B cell (primary cell): ENCODE measurements around the gene PRPS1. TPM values are rescaled to one million over a fixed set of nuclear protein-coding genes. Genes with fewer than 3 reads are reported as not detected.

Source experiments
- ATAC-seq: fragments of 200-7000 bp; cut with Tn5 transposase; one replicate; pipeline ENCODE4 v1.10.0; 2021; ENCODE audit warnings: low read depth, mild to moderate bottlenecking, moderate number of reproducible peaks, moderate library complexity
- CTCF ChIA-PET: fragments of 350-600 bp; sonication (Branson Sonifier 250); formaldehyde crosslinking; loops from one replicate; lab custom pipeline; 2021; ENCODE audit warnings: antibody characterized with exemption, inconsistent platforms; lab: Charles Lee
- POLR2A ChIA-PET: fragments of 350-600 bp; sonication (Branson Sonifier 250); formaldehyde crosslinking; loops from one replicate; lab custom pipeline; 2021; ENCODE audit warnings: antibody characterized with exemption; lab: Charles Lee
- DNase-seq: peaks from one replicate; pipeline ENCODE4 v3.0.0; 2013
- H2AFZ ChIP-seq: 2 replicates; pipeline ENCODE4 v1.6.1; 2012; ENCODE audit warnings: mild to moderate bottlenecking, low read depth, low read length; ENCODE audit not compliant: insufficient read depth, poor library complexity, severe bottlenecking
- H3K27ac ChIP-seq, 2 donors: 1 replicate in 1 of 2; 2 replicates in 1 of 2; pipeline ENCODE4 v1.5.1; 2012 to 2013; ENCODE audit warnings: low read length in 2 of 2, mild to moderate bottlenecking in 2 of 2, moderate library complexity in 1 of 2
- H3K27me3 ChIP-seq, 4 experiments: fragments of 200-600 bp in 1 of 4; sonication (generic) in 1 of 4; replicated peaks in 1 of 4; 1 replicate in 2 of 4; 2 replicates in 2 of 4; pipeline versions ENCODE4 v1.6.1 to v1.7.0; 2013 to 2016; ENCODE audit warnings: low read length in 3 of 4, mild to moderate bottlenecking in 2 of 4, mixed read lengths in 1 of 4, moderate library complexity in 1 of 4; ENCODE audit not compliant: insufficient read depth in 4 of 4, control insufficient read depth in 3 of 4; ENCODE audit errors: control extremely low read depth in 1 of 4
- H3K36me3 ChIP-seq, 2 experiments: replicated peaks in 1 of 2; 1 replicate in 1 of 2; 2 replicates in 1 of 2; pipeline versions ENCODE4 v1.6.1 to v1.7.1; 2013; ENCODE audit warnings: low read length in 1 of 2; ENCODE audit not compliant: insufficient read depth in 2 of 2, control insufficient read depth in 1 of 2; ENCODE audit errors: control extremely low read depth in 1 of 2, extremely low read depth in 1 of 2
- H3K4me1 ChIP-seq, 2 donors: fragments of 200-600 bp in 1 of 2; sonication (generic) in 1 of 2; 1 replicate in 1 of 2; 2 replicates in 1 of 2; pipeline versions ENCODE4 v1.5.1 to v1.6.1; 2013 to 2017; ENCODE audit warnings: low read length in 2 of 2; ENCODE audit not compliant: control insufficient read depth in 2 of 2, insufficient read depth in 2 of 2
- H3K4me2 ChIP-seq: replicated peaks from 2 replicates; pipeline ENCODE3; 2012; ENCODE audit warnings: mild to moderate bottlenecking, low read depth, low read length; ENCODE audit not compliant: poor library complexity, severe bottlenecking
- H3K4me3 ChIP-seq, 5 experiments: fragments of 200-600 bp in 1 of 5; sonication (generic) in 1 of 5; 1 replicate in 3 of 5; 2 replicates in 2 of 5; pipeline versions ENCODE4 v1.5.1 to v1.7.0; 2011 to 2016; ENCODE audit warnings: low read length in 4 of 5, mild to moderate bottlenecking in 4 of 5, low read depth in 2 of 5, control low read depth in 1 of 5, moderate library complexity in 1 of 5; ENCODE audit not compliant: insufficient read depth in 1 of 5; ENCODE audit errors: control extremely low read depth in 1 of 5, extremely low read depth in 1 of 5
- H3K79me2 ChIP-seq: fragments of 200-600 bp; sonication (generic); one replicate; pipeline ENCODE4 v1.6.0; 2016; ENCODE audit warnings: low read length; ENCODE audit not compliant: control insufficient read depth, insufficient read depth
- H3K9ac ChIP-seq: fragments of 200-600 bp; sonication (generic); 2 replicates; pipeline ENCODE4 v1.6.1; 2017; ENCODE audit warnings: mild to moderate bottlenecking, low read length, moderate library complexity
- H3K9me3 ChIP-seq, 3 donors: one replicate each; pipeline versions ENCODE4 v1.6.1 to v1.7.1; 2013; ENCODE audit warnings: low read length in 2 of 3; ENCODE audit not compliant: control insufficient read depth in 2 of 3, insufficient read depth in 1 of 3; ENCODE audit errors: control extremely low read depth in 1 of 3
- H4K20me1 ChIP-seq: 2 replicates; pipeline ENCODE4 v1.6.0; 2012; ENCODE audit warnings: mild to moderate bottlenecking, low read length; ENCODE audit not compliant: insufficient read depth, control insufficient read depth, poor library complexity, severe bottlenecking
- H3K27ac Mint-ChIP-seq: one replicate; pipeline ENCODE4 v1.8.0; 2021; ENCODE audit warnings: mixed read lengths
- H3K27me3 Mint-ChIP-seq: one replicate; pipeline ENCODE4 v1.8.0; 2021; ENCODE audit warnings: mixed read lengths
- H3K4me1 Mint-ChIP-seq: one replicate; pipeline ENCODE4 v1.8.0; 2021; ENCODE audit warnings: mixed read lengths
- H3K4me3 Mint-ChIP-seq: one replicate; pipeline ENCODE4 v1.8.0; 2021; ENCODE audit warnings: mixed read lengths
- H3K9me3 Mint-ChIP-seq: one replicate; pipeline ENCODE4 v1.8.0; 2022; ENCODE audit warnings: mixed read lengths; ENCODE audit not compliant: insufficient read depth
- EZH2 ChIP-seq: IDR thresholded peaks from 2 replicates; pipeline ENCODE4 v1.6.1; 2012; ENCODE audit warnings: borderline replicate concordance, low read depth, mild to moderate bottlenecking, moderate library complexity, low read length; ENCODE audit not compliant: insufficient read depth, poor library complexity, severe bottlenecking
- WGBS: methylation state at CpG from one replicate; pipeline ENCODE4 v1.1.5; 2013; ENCODE audit warnings: missing lambda C conversion rate; ENCODE audit not compliant: insufficient coverage; 5-methylcytosine and 5-hydroxymethylcytosine counted together
- intact Hi-C: fragments of 100-400 bp; cut with micrococcal nuclease; formaldehyde crosslinking; loops from one replicate; pipeline ENCODE4 v1.10.0; 2022
- polyA plus RNA-seq: library from polyadenylated mRNA; depleted of rRNA; stranded (reverse); fragments of >200 nt; gene quantifications from 2 replicates; pipeline ENCODE4 v1.2.3, GENCODE V29; 2012
- total RNA-seq, 2 donors: library from RNA; stranded (reverse); fragments of 120-200 nt in 1 of 2; gene quantifications; 1 replicate in 1 of 2; 2 replicates in 1 of 2; pipeline versions ENCODE4 v1.2.3 to v1.2.4, GENCODE V29; 2013 to 2022
- TF ChIP-seq, protein P1 (sequence below): fragments of 200-600 bp; IDR thresholded peaks from one replicate; pipeline ENCODE4 v1.8.0; 2022; ENCODE audit warnings: antibody characterized with exemption, mild to moderate bottlenecking

Gene PRPS1
- total and polyA plus RNA-seq, 2 donors (not counting 1 experiment from before 2014, with no cell fraction given) = 42.2 to 52.1 TPM

DNA sequence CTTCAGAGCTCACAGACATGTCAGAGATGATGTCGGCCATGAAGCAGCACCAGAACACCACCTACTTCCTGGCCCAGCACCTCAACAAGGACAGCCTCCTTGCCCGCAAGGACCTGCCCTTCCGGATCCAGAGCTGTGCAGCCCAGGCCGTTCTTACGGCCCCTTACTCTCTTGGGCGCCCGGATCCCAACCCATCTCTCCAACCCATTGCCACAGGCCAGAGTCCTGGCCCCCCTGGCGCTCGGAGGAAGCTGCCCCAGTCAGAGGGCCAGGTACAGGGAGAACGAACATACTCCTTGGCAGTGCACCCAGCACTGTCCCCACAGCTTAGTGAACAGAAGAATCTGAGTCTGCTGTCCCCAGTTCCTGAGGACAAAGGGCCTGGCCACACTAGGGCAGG, 27.9 kb upstream of the PRPS1 start:
- Mint-ChIP-seq H3K9me3 (no peaks in the 10 kb centered on the region), H3K4me1 (no peaks in the 10 kb centered on the region), H3K27me3 (no peaks in the 10 kb centered on the region), H3K4me3 (no peak overlapping the region), H3K27ac (no peak overlapping the region)
- H3K27ac ChIP-seq = no peak overlapping the region
- TF ChIP-seq, protein P1, sequence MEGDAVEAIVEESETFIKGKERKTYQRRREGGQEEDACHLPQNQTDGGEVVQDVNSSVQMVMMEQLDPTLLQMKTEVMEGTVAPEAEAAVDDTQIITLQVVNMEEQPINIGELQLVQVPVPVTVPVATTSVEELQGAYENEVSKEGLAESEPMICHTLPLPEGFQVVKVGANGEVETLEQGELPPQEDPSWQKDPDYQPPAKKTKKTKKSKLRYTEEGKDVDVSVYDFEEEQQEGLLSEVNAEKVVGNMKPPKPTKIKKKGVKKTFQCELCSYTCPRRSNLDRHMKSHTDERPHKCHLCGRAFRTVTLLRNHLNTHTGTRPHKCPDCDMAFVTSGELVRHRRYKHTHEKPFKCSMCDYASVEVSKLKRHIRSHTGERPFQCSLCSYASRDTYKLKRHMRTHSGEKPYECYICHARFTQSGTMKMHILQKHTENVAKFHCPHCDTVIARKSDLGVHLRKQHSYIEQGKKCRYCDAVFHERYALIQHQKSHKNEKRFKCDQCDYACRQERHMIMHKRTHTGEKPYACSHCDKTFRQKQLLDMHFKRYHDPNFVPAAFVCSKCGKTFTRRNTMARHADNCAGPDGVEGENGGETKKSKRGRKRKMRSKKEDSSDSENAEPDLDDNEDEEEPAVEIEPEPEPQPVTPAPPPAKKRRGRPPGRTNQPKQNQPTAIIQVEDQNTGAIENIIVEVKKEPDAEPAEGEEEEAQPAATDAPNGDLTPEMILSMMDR = no peak
- no peak for TF ChIP-seq EZH2
- H2AFZ ChIP-seq = no peak overlapping the region
- H3K9ac ChIP-seq = no peak overlapping the region
- no peak overlapping the region for H3K4me2 ChIP-seq
- no peaks in the 10 kb centered on the region for H3K79me2 ChIP-seq
- H3K36me3 ChIP-seq = no peaks in the 10 kb centered on the region
- DNase-seq = no peak
- H3K9me3 ChIP-seq = no peaks in the 10 kb centered on the region
- POLR2A ChIA-PET = no interaction called here
- CTCF ChIA-PET = no interaction called here
- H3K27me3 ChIP-seq = no peaks in the 10 kb centered on the region
- H3K4me3 ChIP-seq = no peak overlapping the region
- no peaks in the 10 kb centered on the region for H4K20me1 ChIP-seq
- intact Hi-C loops = no loop called here
- WGBS = no CpG with 5 or more reads among the region's 10 CpGs
- no peak for ATAC-seq
- no peaks in the 10 kb centered on the region for H3K4me1 ChIP-seq

- H3K36me3 ChIP-seq = no peaks in the 10 kb centered on the region
Measured at GRCh38 chrX:107601326-107601725, 27.0 kb upstream of the PRPS1 start.

More at GRCh38 chrX:107601326-107601725, 27.0 kb upstream of the PRPS1 start:
- CTCF ChIA-PET = no interaction called here
- Histone ChIP-seq H3K4me3 (no peak overlapping the region), H4K20me1 (no peaks in the 10 kb centered on the region), H3K9ac (no peak overlapping the region), H3K27ac (no peak overlapping the region), H3K9me3 (no peaks in the 10 kb centered on the region), H3K4me2 (no peak overlapping the region), H3K79me2 (no peaks in the 10 kb centered on the region), H3K4me1 (no peaks in the 10 kb centered on the region), H2AFZ (no peak overlapping the region), H3K27me3 (no peaks in the 10 kb centered on the region)
- Mint-ChIP-seq H3K4me3 (no peak overlapping the region), H3K27me3 (no peaks in the 10 kb centered on the region), H3K4me1 (no peaks in the 10 kb centered on the region), H3K9me3 (no peaks in the 10 kb centered on the region), H3K27ac (no peak overlapping the region)
- POLR2A ChIA-PET = no interaction called here
- WGBS = 78% methylated on average over 8 of the region's 11 CpGs
- DNase-seq (no peak), ATAC-seq (no peak)
- intact Hi-C loops = no loop called here
- no peak for TF ChIP-seq EZH2
- TF ChIP-seq, protein P1 = no peak
